Endothelial cell of umbilical vein (primary cell): ENCODE results near the gene DZIP1. TPM values are rescaled to one million over a fixed set of nuclear protein-coding genes. Genes with fewer than 3 reads are reported as not detected.

ENCODE experiments used
- BruUV-seq: library from RNA; stranded (reverse); fragments of 400-500 nt; replicated peaks from 2 replicates; lab custom pipeline; 2021; lab: Mats Ljungman, UMichigan
- CTCF ChIA-PET: fragments of 300-600, 350-600 bp; sonication (Branson Sonifier 250); formaldehyde crosslinking; loops from one replicate; lab custom pipeline; 2021; ENCODE audit warnings: antibody characterized with exemption, inconsistent platforms; lab: Charles Lee
- POLR2A ChIA-PET: fragments of 300-600, 350-600 bp; sonication (Branson Sonifier 250); formaldehyde crosslinking; loops from one replicate; lab custom pipeline; 2021; ENCODE audit warnings: antibody characterized with exemption, inconsistent platforms; lab: Charles Lee
- DNase-seq: peaks from one replicate; pipeline ENCODE4 v3.0.0-alpha.2; 2011; ENCODE audit warnings: low read depth, low spot score
- FAIRE-seq: peaks from 2 replicates; lab custom pipeline; 2011; peaks lifted over from hg19 to GRCh38; lab: Jason Lieb, UNC
- H2AFZ ChIP-seq: 2 replicates; pipeline ENCODE4 v1.6.0; 2012; ENCODE audit warnings: low read depth, low read length, control low read depth, inconsistent platforms
- H3K27ac ChIP-seq: 2 replicates; pipeline ENCODE4 v1.5.1; 2011; ENCODE audit warnings: low read depth, mild to moderate bottlenecking, control low read depth, low read length, moderate library complexity; ENCODE audit not compliant: insufficient read depth
- H3K27me3 ChIP-seq, 2 experiments: 2 replicates each; pipeline versions ENCODE4 v1.6.0 to v1.6.1; 2011; ENCODE audit warnings: low read length in 2 of 2, mixed read lengths in 1 of 2; ENCODE audit not compliant: control insufficient read depth in 2 of 2, insufficient read depth in 2 of 2
- H3K36me3 ChIP-seq, 2 experiments: 2 replicates in 1 of 2; 3 replicates in 1 of 2; pipeline ENCODE4 v1.5.1; 2011; ENCODE audit warnings: low read length in 2 of 2, mild to moderate bottlenecking in 1 of 2, moderate library complexity in 1 of 2; ENCODE audit not compliant: control insufficient read depth in 2 of 2, insufficient read depth in 2 of 2; ENCODE audit errors: extremely low read depth in 1 of 2
- H3K4me1 ChIP-seq: 3 replicates; pipeline ENCODE4 v1.5.1; 2011; ENCODE audit warnings: mild to moderate bottlenecking, low read length; ENCODE audit not compliant: control insufficient read depth, insufficient read depth; ENCODE audit errors: extremely low read depth
- H3K4me2 ChIP-seq: 2 replicates; pipeline ENCODE4 v1.6.1; 2011; ENCODE audit warnings: low read length, control low read depth, mixed read lengths; ENCODE audit not compliant: insufficient read depth
- H3K4me3 ChIP-seq, 3 experiments: fragments of 200-600 bp in 1 of 3; sonication (generic), shearing (Covaris generic) in 1 of 3; replicated peaks in 1 of 3; 2 replicates each; pipeline ENCODE4 v1.5.1; 2011 to 2016; ENCODE audit warnings: control low read depth in 3 of 3, low read length in 3 of 3, mild to moderate bottlenecking in 2 of 3, inconsistent platforms in 1 of 3, low read depth in 1 of 3, moderate library complexity in 1 of 3; ENCODE audit not compliant: insufficient read depth in 1 of 3
- H3K79me2 ChIP-seq: 2 replicates; pipeline ENCODE4 v1.6.0; 2012; ENCODE audit warnings: low read length, inconsistent platforms; ENCODE audit not compliant: control insufficient read depth, insufficient read depth
- H3K9ac ChIP-seq: replicated peaks from 2 replicates; pipeline ENCODE3; 2011; ENCODE audit warnings: low read length, control low read depth; ENCODE audit not compliant: insufficient read depth; ENCODE audit errors: extremely low read depth
- H3K9me1 ChIP-seq: replicated peaks from 3 replicates; pipeline ENCODE4 v1.6.0; 2011; ENCODE audit warnings: mild to moderate bottlenecking, low read length; ENCODE audit not compliant: control insufficient read depth, insufficient read depth; ENCODE audit errors: extremely low read depth
- H3K9me3 ChIP-seq: replicated peaks from 2 replicates; pipeline ENCODE4 v1.5.1; 2012; ENCODE audit warnings: low read length, inconsistent platforms; ENCODE audit not compliant: control insufficient read depth, insufficient read depth
- H4K20me1 ChIP-seq: replicated peaks from 2 replicates; pipeline ENCODE3; 2011; ENCODE audit warnings: mild to moderate bottlenecking, low read length; ENCODE audit not compliant: control insufficient read depth, insufficient read depth; ENCODE audit errors: extremely low read depth
- EZH2 ChIP-seq: IDR thresholded peaks from 2 replicates; pipeline ENCODE4 v1.6.1; 2012; ENCODE audit warnings: borderline replicate concordance, low read depth, mild to moderate bottlenecking, moderate library complexity, low read length, inconsistent platforms; ENCODE audit not compliant: severe bottlenecking
- FOS ChIP-seq: IDR thresholded peaks from 2 replicates; pipeline ENCODE4 v1.6.1; 2011; ENCODE audit warnings: mild to moderate bottlenecking, low read length, moderate library complexity, borderline replicate concordance; ENCODE audit not compliant: insufficient read depth
- GATA2 ChIP-seq: IDR thresholded peaks from 2 replicates; pipeline ENCODE4 v1.7.0; 2011; ENCODE audit warnings: low read depth, mild to moderate bottlenecking, moderate library complexity, mixed read lengths, low read length; ENCODE audit not compliant: insufficient read length, insufficient read depth
- JUN ChIP-seq: IDR thresholded peaks from 2 replicates; pipeline ENCODE4 v1.6.1; 2011; ENCODE audit warnings: borderline replicate concordance, low read depth; ENCODE audit not compliant: insufficient read length, insufficient read depth
- MYC ChIP-seq: IDR thresholded peaks from one replicate; pipeline ENCODE4 v1.6.1; 2011; ENCODE audit warnings: mild to moderate bottlenecking, low read depth, low read length
- POLR2A ChIP-seq: IDR thresholded peaks from 2 replicates; pipeline ENCODE4 v1.6.1; 2012; ENCODE audit warnings: low read depth, mild to moderate bottlenecking, control low read depth, low read length
- POLR2AphosphoS5 ChIP-seq: IDR thresholded peaks from 2 replicates; pipeline ENCODE4 v1.6.1; 2012; ENCODE audit warnings: low read depth, mild to moderate bottlenecking, control low read depth, low read length, moderate library complexity; ENCODE audit not compliant: insufficient read depth
- dilution Hi-C: fragments of 300-500 bp; cut with MboI; formaldehyde crosslinking; loops from one replicate; pipeline ENCODE4 v1.15.0; 2019; ENCODE audit warnings: low sequenced_read_pairs; ENCODE audit not compliant: extremely low pct_ligation_motif_present
- intact Hi-C: fragments of 100-400 bp; cut with micrococcal nuclease; formaldehyde crosslinking; loops from one replicate; pipeline ENCODE4 v1.10.0; 2022
- polyA plus RNA-seq, 4 experiments: library from polyadenylated mRNA; depleted of rRNA in 3 of 4; stranded (reverse) in 3 of 4; unstranded in 1 of 4; fragments of >200 nt; gene quantifications; 2 replicates each; pipeline versions ENCODE4 v1.2.1 to v1.2.3, GENCODE V29; 2011 to 2012; ENCODE audit warnings: missing spikeins in 1 of 4
- total RNA-seq: library from RNA; stranded (reverse); gene quantifications from 2 replicates; pipeline ENCODE4 v1.2.3, GENCODE V29; 2021
- TF ChIP-seq, protein P1 (sequence below): IDR thresholded peaks from 2 replicates; pipeline ENCODE4 v1.6.1; 2011; ENCODE audit not compliant: insufficient read depth, insufficient read length
- TF ChIP-seq, protein P2 (sequence below), 2 donors: IDR thresholded peaks; 1 replicate in 1 of 2; 2 replicates in 1 of 2; pipeline ENCODE4 v1.5.1; 2011; ENCODE audit warnings: low read length in 2 of 2, mild to moderate bottlenecking in 2 of 2, moderate library complexity in 2 of 2, control low read depth in 1 of 2, inconsistent platforms in 1 of 2, low read depth in 1 of 2; ENCODE audit not compliant: insufficient read depth in 1 of 2; ENCODE audit errors: extremely low read depth in 1 of 2

DZIP1 gene
- total and polyA plus RNA-seq, 2 donors (not counting 3 experiments of a cell fraction or from before 2014, with no cell fraction given) = 8.6 to 32.1 TPM

DNA sequence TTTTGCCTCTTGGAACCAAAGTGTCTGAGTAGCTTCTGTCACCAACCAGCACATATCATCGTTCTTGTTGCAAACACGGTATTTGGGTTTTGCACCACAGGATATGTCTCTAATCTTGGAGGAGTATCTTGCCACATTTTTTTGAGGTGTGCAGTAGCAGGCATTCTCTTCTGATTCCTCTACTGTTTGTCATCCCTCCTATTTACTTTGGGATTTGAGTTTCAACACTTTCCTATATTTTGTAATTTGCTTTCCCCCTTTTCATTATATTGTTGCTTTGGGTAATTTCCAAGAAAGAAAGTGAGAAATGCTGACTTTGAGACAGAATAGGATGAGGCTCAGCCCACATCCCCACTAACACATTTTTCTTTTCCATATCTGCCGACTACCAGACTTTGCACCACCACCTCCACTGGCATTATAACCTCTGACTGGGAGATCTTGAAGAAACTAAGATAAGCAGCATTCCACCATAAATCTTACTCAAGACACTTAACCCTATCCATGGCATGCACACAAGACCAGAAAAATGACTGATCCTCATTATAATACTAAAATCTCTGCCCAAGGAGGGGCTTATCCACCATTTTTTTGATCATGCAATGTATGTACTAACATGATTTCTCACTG lies 12.0 kb upstream of the DZIP1 start:
- H3K4me2 ChIP-seq = no peak overlapping the region
- DNase-seq = no peak
- H3K36me3 ChIP-seq = no peaks in the 10 kb centered on the region
- POLR2A ChIA-PET = no interaction called here
- dilution Hi-C loops (no loop called here), intact Hi-C loops (no loop called here)
- H3K27me3 ChIP-seq = peaks cover 9 to 10% of the 10 kb centered on the region in 2 experiments
- no peak overlapping the region for H2AFZ ChIP-seq
- TF ChIP-seq MYC (no peak), FOS (no peak), EZH2 (no peak), POLR2AphosphoS5 (no peak), GATA2 (no peak), JUN (no peak), POLR2A (no peak)
- TF ChIP-seq, protein P1, sequence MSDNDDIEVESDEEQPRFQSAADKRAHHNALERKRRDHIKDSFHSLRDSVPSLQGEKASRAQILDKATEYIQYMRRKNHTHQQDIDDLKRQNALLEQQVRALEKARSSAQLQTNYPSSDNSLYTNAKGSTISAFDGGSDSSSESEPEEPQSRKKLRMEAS = no peak
- TF ChIP-seq, protein P2, sequence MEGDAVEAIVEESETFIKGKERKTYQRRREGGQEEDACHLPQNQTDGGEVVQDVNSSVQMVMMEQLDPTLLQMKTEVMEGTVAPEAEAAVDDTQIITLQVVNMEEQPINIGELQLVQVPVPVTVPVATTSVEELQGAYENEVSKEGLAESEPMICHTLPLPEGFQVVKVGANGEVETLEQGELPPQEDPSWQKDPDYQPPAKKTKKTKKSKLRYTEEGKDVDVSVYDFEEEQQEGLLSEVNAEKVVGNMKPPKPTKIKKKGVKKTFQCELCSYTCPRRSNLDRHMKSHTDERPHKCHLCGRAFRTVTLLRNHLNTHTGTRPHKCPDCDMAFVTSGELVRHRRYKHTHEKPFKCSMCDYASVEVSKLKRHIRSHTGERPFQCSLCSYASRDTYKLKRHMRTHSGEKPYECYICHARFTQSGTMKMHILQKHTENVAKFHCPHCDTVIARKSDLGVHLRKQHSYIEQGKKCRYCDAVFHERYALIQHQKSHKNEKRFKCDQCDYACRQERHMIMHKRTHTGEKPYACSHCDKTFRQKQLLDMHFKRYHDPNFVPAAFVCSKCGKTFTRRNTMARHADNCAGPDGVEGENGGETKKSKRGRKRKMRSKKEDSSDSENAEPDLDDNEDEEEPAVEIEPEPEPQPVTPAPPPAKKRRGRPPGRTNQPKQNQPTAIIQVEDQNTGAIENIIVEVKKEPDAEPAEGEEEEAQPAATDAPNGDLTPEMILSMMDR (IDR thresholded peaks at IDR 0.05; ENCODE audit: extremely low read depth in 1 of 2, insufficient read depth in 1 of 2, low read depth in 1 of 2, low read length in 2 of 2) = no peak
- BruUV-seq = no TSS peak
- H3K9me3 ChIP-seq = no peaks in the 10 kb centered on the region
- H3K27ac ChIP-seq = no peak overlapping the region
- H3K9me1 ChIP-seq = no peaks in the 10 kb centered on the region
- no peaks in the 10 kb centered on the region for H3K4me1 ChIP-seq
- no peak overlapping the region for H3K4me3 ChIP-seq
- H3K79me2 ChIP-seq = no peaks in the 10 kb centered on the region
- H3K9ac ChIP-seq = no peak overlapping the region
- FAIRE-seq = no peak
- no peaks in the 10 kb centered on the region for H4K20me1 ChIP-seq
- CTCF ChIA-PET = no interaction called here
